Measurements from ENCODE around the gene PI4KA.

Gene PI4KA

GRCh38 chr22:20818471-20818870 is 40.1 kb downstream of the PI4KA start:
- H3K27ac ChIP-seq (ENCODE audit: low read depth, low read length), result no peak overlapping the region
- H3K4me1 ChIP-seq (ENCODE audit: control insufficient read depth in 1 of 2, insufficient read depth in 2 of 2, low read length in 2 of 2), result peaks cover 3 to 4% of the 10 kb centered on the region in 2 donors
- no peak overlapping the region for H3K9ac ChIP-seq (ENCODE audit: low read depth in 1 of 2, low read length in 2 of 2)
- H3K4me3 ChIP-seq (ENCODE audit: low read depth in 1 of 2, low read length in 2 of 2), result no peak overlapping the region
- H3K9me3 ChIP-seq (ENCODE audit: control insufficient read depth in 1 of 2, low read length in 2 of 2), result no peaks in the 10 kb centered on the region
- no peaks in the 10 kb centered on the region for H3K27me3 ChIP-seq (ENCODE audit: control insufficient read depth in 1 of 2, insufficient read depth in 2 of 2, low read length in 2 of 2)
- peaks cover 23 to 67% of the 10 kb centered on the region in 2 donors for H3K36me3 ChIP-seq (ENCODE audit: control insufficient read depth in 1 of 2, insufficient read depth in 2 of 2, low read length in 2 of 2)

- H3K27ac ChIP-seq (ENCODE audit: low read depth, low read length), result no peak overlapping the region
- no peak overlapping the region for H3K4me3 ChIP-seq (ENCODE audit: low read depth in 1 of 2, low read length in 2 of 2)
- H3K9me3 ChIP-seq (ENCODE audit: control insufficient read depth in 1 of 2, low read length in 2 of 2), result no peaks in the 10 kb centered on the region
- H3K9ac ChIP-seq (ENCODE audit: low read depth in 1 of 2, low read length in 2 of 2), result no peak overlapping the region
- H3K27me3 ChIP-seq (ENCODE audit: control insufficient read depth in 1 of 2, insufficient read depth in 2 of 2, low read length in 2 of 2), result no peaks in the 10 kb centered on the region
- H3K36me3 ChIP-seq (ENCODE audit: control insufficient read depth in 1 of 2, insufficient read depth in 2 of 2, low read length in 2 of 2), result peaks cover 24 to 74% of the 10 kb centered on the region in 2 donors
- peaks cover 3 to 4% of the 10 kb centered on the region in 2 donors for H3K4me1 ChIP-seq (ENCODE audit: control insufficient read depth in 1 of 2, insufficient read depth in 2 of 2, low read length in 2 of 2)
Measured at GRCh38 chr22:20816559-20816958, 42.1 kb downstream of the PI4KA start.

- no peaks in the 10 kb centered on the region for H3K9me3 ChIP-seq (ENCODE audit: control insufficient read depth in 1 of 2, low read length in 2 of 2)
- no peak overlapping the region for H3K4me3 ChIP-seq (ENCODE audit: low read depth in 1 of 2, low read length in 2 of 2)
- H3K36me3 ChIP-seq (ENCODE audit: control insufficient read depth in 1 of 2, insufficient read depth in 2 of 2, low read length in 2 of 2), result peaks cover 29 to 81% of the 10 kb centered on the region in 2 donors
- H3K27ac ChIP-seq (ENCODE audit: low read depth, low read length), result no peak overlapping the region
- H3K9ac ChIP-seq (ENCODE audit: low read depth in 1 of 2, low read length in 2 of 2), result no peak overlapping the region
- H3K4me1 ChIP-seq (ENCODE audit: control insufficient read depth in 1 of 2, insufficient read depth in 2 of 2, low read length in 2 of 2), result peaks cover 3 to 4% of the 10 kb centered on the region in 2 donors
- H3K27me3 ChIP-seq (ENCODE audit: control insufficient read depth in 1 of 2, insufficient read depth in 2 of 2, low read length in 2 of 2), result no peaks in the 10 kb centered on the region
Measured at GRCh38 chr22:20815477-20816050, 43.0 kb downstream of the PI4KA start.

- Histone ChIP-seq H3K27ac (ENCODE audit: low read depth, low read length) (no peak overlapping the region), H3K27me3 (ENCODE audit: control insufficient read depth in 1 of 2, insufficient read depth in 2 of 2, low read length in 2 of 2) (no peaks in the 10 kb centered on the region), H3K9ac (ENCODE audit: low read depth in 1 of 2, low read length in 2 of 2) (no peak overlapping the region), H3K4me1 (ENCODE audit: control insufficient read depth in 1 of 2, insufficient read depth in 2 of 2, low read length in 2 of 2) (no peaks in the 10 kb centered on the region), H3K36me3 (ENCODE audit: control insufficient read depth in 1 of 2, insufficient read depth in 2 of 2, low read length in 2 of 2) (peaks cover 24 to 80% of the 10 kb centered on the region in 2 donors), H3K4me3 (ENCODE audit: low read depth in 1 of 2, low read length in 2 of 2) (no peak overlapping the region), H3K9me3 (ENCODE audit: control insufficient read depth in 1 of 2, low read length in 2 of 2) (no peaks in the 10 kb centered on the region)
Measured at GRCh38 chr22:20814221-20814808, 44.3 kb downstream of the PI4KA start.

GRCh38 chr22:20813056-20813455 is 45.6 kb downstream of the PI4KA start:
- Histone ChIP-seq H3K36me3 (ENCODE audit: control insufficient read depth in 1 of 2, insufficient read depth in 2 of 2, low read length in 2 of 2) (peaks cover 16 to 74% of the 10 kb centered on the region in 2 donors), H3K27me3 (ENCODE audit: control insufficient read depth in 1 of 2, insufficient read depth in 2 of 2, low read length in 2 of 2) (no peaks in the 10 kb centered on the region), H3K9ac (ENCODE audit: low read depth in 1 of 2, low read length in 2 of 2) (no peak overlapping the region), H3K9me3 (ENCODE audit: control insufficient read depth in 1 of 2, low read length in 2 of 2) (no peaks in the 10 kb centered on the region), H3K4me1 (ENCODE audit: control insufficient read depth in 1 of 2, insufficient read depth in 2 of 2, low read length in 2 of 2) (no peaks in the 10 kb centered on the region), H3K4me3 (ENCODE audit: low read depth in 1 of 2, low read length in 2 of 2) (no peak overlapping the region), H3K27ac (ENCODE audit: low read depth, low read length) (no peak overlapping the region)

GRCh38 chr22:20811971-20812660 is 46.5 kb downstream of the PI4KA start:
- peaks cover 21 to 74% of the 10 kb centered on the region in 2 donors for H3K36me3 ChIP-seq (ENCODE audit: control insufficient read depth in 1 of 2, insufficient read depth in 2 of 2, low read length in 2 of 2)
- H3K9me3 ChIP-seq (ENCODE audit: control insufficient read depth in 1 of 2, low read length in 2 of 2), result no peaks in the 10 kb centered on the region
- no peak overlapping the region for H3K27ac ChIP-seq (ENCODE audit: low read depth, low read length)
- H3K9ac ChIP-seq (ENCODE audit: low read depth in 1 of 2, low read length in 2 of 2), result no peak overlapping the region
- H3K27me3 ChIP-seq (ENCODE audit: control insufficient read depth in 1 of 2, insufficient read depth in 2 of 2, low read length in 2 of 2), result no peaks in the 10 kb centered on the region
- H3K4me3 ChIP-seq (ENCODE audit: low read depth in 1 of 2, low read length in 2 of 2), result no peak overlapping the region
- H3K4me1 ChIP-seq (ENCODE audit: control insufficient read depth in 1 of 2, insufficient read depth in 2 of 2, low read length in 2 of 2), result no peaks in the 10 kb centered on the region

- H3K27me3 ChIP-seq (ENCODE audit: control insufficient read depth in 1 of 2, insufficient read depth in 2 of 2, low read length in 2 of 2), result no peaks in the 10 kb centered on the region
- H3K36me3 ChIP-seq (ENCODE audit: control insufficient read depth in 1 of 2, insufficient read depth in 2 of 2, low read length in 2 of 2), result peaks cover 26 to 74% of the 10 kb centered on the region in 2 donors
- H3K9me3 ChIP-seq (ENCODE audit: control insufficient read depth in 1 of 2, low read length in 2 of 2), result no peaks in the 10 kb centered on the region
- H3K4me3 ChIP-seq (ENCODE audit: low read depth in 1 of 2, low read length in 2 of 2), result no peak overlapping the region
- H3K4me1 ChIP-seq (ENCODE audit: control insufficient read depth in 1 of 2, insufficient read depth in 2 of 2, low read length in 2 of 2), result no peaks in the 10 kb centered on the region
- H3K9ac ChIP-seq (ENCODE audit: low read depth in 1 of 2, low read length in 2 of 2), result no peak overlapping the region
- H3K27ac ChIP-seq (ENCODE audit: low read depth, low read length), result no peak overlapping the region
Measured at GRCh38 chr22:20811171-20811570, 47.4 kb downstream of the PI4KA start.

GRCh38 chr22:20810645-20811044 is 48.0 kb downstream of the PI4KA start:
- no peaks in the 10 kb centered on the region for H3K27me3 ChIP-seq (ENCODE audit: control insufficient read depth in 1 of 2, insufficient read depth in 2 of 2, low read length in 2 of 2)
- no peaks in the 10 kb centered on the region for H3K4me1 ChIP-seq (ENCODE audit: control insufficient read depth in 1 of 2, insufficient read depth in 2 of 2, low read length in 2 of 2)
- no peak overlapping the region for H3K4me3 ChIP-seq (ENCODE audit: low read depth in 1 of 2, low read length in 2 of 2)
- no peak overlapping the region for H3K27ac ChIP-seq (ENCODE audit: low read depth, low read length)
- H3K9ac ChIP-seq (ENCODE audit: low read depth in 1 of 2, low read length in 2 of 2), result no peak overlapping the region
- no peaks in the 10 kb centered on the region for H3K9me3 ChIP-seq (ENCODE audit: control insufficient read depth in 1 of 2, low read length in 2 of 2)
- H3K36me3 ChIP-seq (ENCODE audit: control insufficient read depth in 1 of 2, insufficient read depth in 2 of 2, low read length in 2 of 2), result peaks cover 27 to 74% of the 10 kb centered on the region in 2 donors

- Histone ChIP-seq H3K27ac (ENCODE audit: low read depth, low read length) (no peak overlapping the region), H3K36me3 (ENCODE audit: control insufficient read depth in 1 of 2, insufficient read depth in 2 of 2, low read length in 2 of 2) (peaks cover 30 to 77% of the 10 kb centered on the region in 2 donors)
Measured at GRCh38 chr22:20809538-20810185, 48.9 kb downstream of the PI4KA start.

GRCh38 chr22:20808844-20809243 is 49.8 kb downstream of the PI4KA start:
- Histone ChIP-seq H3K4me1 (ENCODE audit: control insufficient read depth in 1 of 2, insufficient read depth in 2 of 2, low read length in 2 of 2) (no peaks in the 10 kb centered on the region), H3K9me3 (ENCODE audit: control insufficient read depth in 1 of 2, low read length in 2 of 2) (no peaks in the 10 kb centered on the region), H3K27ac (ENCODE audit: low read depth, low read length) (no peak overlapping the region), H3K27me3 (ENCODE audit: control insufficient read depth in 1 of 2, insufficient read depth in 2 of 2, low read length in 2 of 2) (no peaks in the 10 kb centered on the region), H3K4me3 (ENCODE audit: low read depth in 1 of 2, low read length in 2 of 2) (no peak overlapping the region), H3K36me3 (ENCODE audit: control insufficient read depth in 1 of 2, insufficient read depth in 2 of 2, low read length in 2 of 2) (peaks cover 38 to 79% of the 10 kb centered on the region in 2 donors), H3K9ac (ENCODE audit: low read depth in 1 of 2, low read length in 2 of 2) (no peak overlapping the region)

More at GRCh38 chr22:20809538-20810185, 48.9 kb downstream of the PI4KA start:
- no peaks in the 10 kb centered on the region for H3K27me3 ChIP-seq (ENCODE audit: control insufficient read depth in 1 of 2, insufficient read depth in 2 of 2, low read length in 2 of 2)
- no peak overlapping the region for H3K4me3 ChIP-seq (ENCODE audit: low read depth in 1 of 2, low read length in 2 of 2)
- no peaks in the 10 kb centered on the region for H3K4me1 ChIP-seq (ENCODE audit: control insufficient read depth in 1 of 2, insufficient read depth in 2 of 2, low read length in 2 of 2)
- H3K9me3 ChIP-seq (ENCODE audit: control insufficient read depth in 1 of 2, low read length in 2 of 2), result no peaks in the 10 kb centered on the region
- H3K9ac ChIP-seq (ENCODE audit: low read depth in 1 of 2, low read length in 2 of 2), result no peak overlapping the region

All from duodenal mucosa (tissue), 2 donors.